Muscle layer of duodenum (tissue), 2 donors: Measurements from ENCODE around the gene SPRN.

ENCODE experiments used
- H3K27ac ChIP-seq: one replicate; pipeline ENCODE4 v1.7.0; 2013; ENCODE audit warnings: mild to moderate bottlenecking, low read length
- H3K27me3 ChIP-seq: one replicate; pipeline ENCODE4 v1.7.0; 2013; ENCODE audit warnings: low read depth, mild to moderate bottlenecking, control low read depth, low read length
- H3K36me3 ChIP-seq, 2 donors: one replicate each; pipeline ENCODE4 v1.7.0; 2013; ENCODE audit warnings: low read length in 2 of 2, control low read depth in 1 of 2, mild to moderate bottlenecking in 1 of 2; ENCODE audit not compliant: insufficient read depth in 2 of 2, control insufficient read depth in 1 of 2
- H3K4me1 ChIP-seq, 2 donors: one replicate each; pipeline ENCODE4 v1.7.0; 2013; ENCODE audit warnings: low read length in 2 of 2, mild to moderate bottlenecking in 2 of 2, control low read depth in 1 of 2, moderate library complexity in 1 of 2; ENCODE audit not compliant: insufficient read depth in 2 of 2, control insufficient read depth in 1 of 2
- H3K4me3 ChIP-seq, 2 donors: one replicate each; pipeline ENCODE4 v1.7.0; 2013; ENCODE audit warnings: low read length in 2 of 2, low read depth in 1 of 2, mild to moderate bottlenecking in 1 of 2
- H3K9me3 ChIP-seq, 2 donors: one replicate each; pipeline ENCODE4 v1.7.0; 2013; ENCODE audit warnings: low read length in 2 of 2, control low read depth in 1 of 2, mild to moderate bottlenecking in 1 of 2; ENCODE audit not compliant: control insufficient read depth in 1 of 2
- donor health status: healthy.

The SPRN gene

GRCh38 chr10:133462512-133463305 is 38.3 kb upstream of the SPRN start:
- Histone ChIP-seq H3K27me3 (no peaks in the 10 kb centered on the region), H3K4me3 (no peak overlapping the region), H3K27ac (no peak overlapping the region), H3K36me3 (peaks cover 0 to 4% of the 10 kb centered on the region in 2 donors), H3K4me1 (no peaks in the 10 kb centered on the region), H3K9me3 (peaks cover 0 to 3% of the 10 kb centered on the region in 2 donors)

- no peaks in the 10 kb centered on the region for H3K9me3 ChIP-seq
- H3K4me1 ChIP-seq: no peaks in the 10 kb centered on the region
- H3K36me3 ChIP-seq: no peaks in the 10 kb centered on the region
- no peak overlapping the region for H3K27ac ChIP-seq
- no peaks in the 10 kb centered on the region for H3K27me3 ChIP-seq
- no peak overlapping the region for H3K4me3 ChIP-seq
Measured at GRCh38 chr10:133461841-133462240, 37.4 kb upstream of the SPRN start.

- no peaks in the 10 kb centered on the region for H3K9me3 ChIP-seq
- no peak overlapping the region for H3K4me3 ChIP-seq
- H3K4me1 ChIP-seq: no peaks in the 10 kb centered on the region
- H3K27ac ChIP-seq: no peak overlapping the region
- no peaks in the 10 kb centered on the region for H3K36me3 ChIP-seq
- H3K27me3 ChIP-seq: no peaks in the 10 kb centered on the region
Measured at GRCh38 chr10:133461027-133461426, 36.6 kb upstream of the SPRN start.

- Histone ChIP-seq H3K27ac (no peak overlapping the region), H3K36me3 (no peaks in the 10 kb centered on the region), H3K4me3 (no peak overlapping the region), H3K4me1 (no peaks in the 10 kb centered on the region), H3K27me3 (no peaks in the 10 kb centered on the region), H3K9me3 (no peaks in the 10 kb centered on the region)
Measured at GRCh38 chr10:133460208-133460769, 35.9 kb upstream of the SPRN start.

- no peaks in the 10 kb centered on the region for H3K4me1 ChIP-seq
- no peak overlapping the region for H3K27ac ChIP-seq
- H3K36me3 ChIP-seq: no peaks in the 10 kb centered on the region
- H3K9me3 ChIP-seq: no peaks in the 10 kb centered on the region
- H3K27me3 ChIP-seq: no peaks in the 10 kb centered on the region
- no peak overlapping the region for H3K4me3 ChIP-seq
Measured at GRCh38 chr10:133459454-133460207, 35.2 kb upstream of the SPRN start.

GRCh38 chr10:133458710-133459453 is 34.5 kb upstream of the SPRN start:
- no peaks in the 10 kb centered on the region for H3K27me3 ChIP-seq
- no peak overlapping the region for H3K4me3 ChIP-seq
- H3K27ac ChIP-seq: no peak overlapping the region
- no peaks in the 10 kb centered on the region for H3K9me3 ChIP-seq
- no peaks in the 10 kb centered on the region for H3K36me3 ChIP-seq
- no peaks in the 10 kb centered on the region for H3K4me1 ChIP-seq

GRCh38 chr10:133458021-133458709 is 33.7 kb upstream of the SPRN start:
- Histone ChIP-seq H3K27ac (no peak overlapping the region), H3K36me3 (no peaks in the 10 kb centered on the region), H3K4me1 (no peaks in the 10 kb centered on the region), H3K27me3 (no peaks in the 10 kb centered on the region), H3K9me3 (no peaks in the 10 kb centered on the region), H3K4me3 (no peak overlapping the region)

GRCh38 chr10:133457100-133457841 is 32.8 kb upstream of the SPRN start:
- no peaks in the 10 kb centered on the region for H3K27me3 ChIP-seq
- no peaks in the 10 kb centered on the region for H3K9me3 ChIP-seq
- H3K36me3 ChIP-seq: no peaks in the 10 kb centered on the region
- H3K4me1 ChIP-seq: no peaks in the 10 kb centered on the region
- H3K27ac ChIP-seq: no peak overlapping the region
- no peak overlapping the region for H3K4me3 ChIP-seq

GRCh38 chr10:133456041-133456951 is 31.9 kb upstream of the SPRN start:
- Histone ChIP-seq H3K4me1 (no peaks in the 10 kb centered on the region), H3K9me3 (peaks cover 0 to 4% of the 10 kb centered on the region in 2 donors), H3K27ac (no peak overlapping the region), H3K27me3 (no peaks in the 10 kb centered on the region), H3K4me3 (no peak overlapping the region), H3K36me3 (no peaks in the 10 kb centered on the region)
